Esophagus squamous epithelium (tissue), 4 donors: ENCODE data around the gene ROBO3.

Experiments used
- POLR2A ChIP-seq, 4 donors: fragments of 450-650 bp; IDR thresholded peaks; one replicate each; pipeline ENCODE4 v1.6.1; 2017; ENCODE audit warnings: antibody characterized with exemption in 4 of 4, mild to moderate bottlenecking in 4 of 4, moderate library complexity in 3 of 4
- TF ChIP-seq, protein P1 (sequence below), 6 experiments: fragments of 450-650 bp in 4 of 6; fragments of 200-600 bp in 2 of 6; sonication (generic) in 2 of 6; IDR thresholded peaks; one replicate each; pipeline ENCODE4 v1.5.1; 2016 to 2019; ENCODE audit warnings: antibody characterized with exemption in 6 of 6, mild to moderate bottlenecking in 4 of 6, moderate library complexity in 4 of 6

DNA sequence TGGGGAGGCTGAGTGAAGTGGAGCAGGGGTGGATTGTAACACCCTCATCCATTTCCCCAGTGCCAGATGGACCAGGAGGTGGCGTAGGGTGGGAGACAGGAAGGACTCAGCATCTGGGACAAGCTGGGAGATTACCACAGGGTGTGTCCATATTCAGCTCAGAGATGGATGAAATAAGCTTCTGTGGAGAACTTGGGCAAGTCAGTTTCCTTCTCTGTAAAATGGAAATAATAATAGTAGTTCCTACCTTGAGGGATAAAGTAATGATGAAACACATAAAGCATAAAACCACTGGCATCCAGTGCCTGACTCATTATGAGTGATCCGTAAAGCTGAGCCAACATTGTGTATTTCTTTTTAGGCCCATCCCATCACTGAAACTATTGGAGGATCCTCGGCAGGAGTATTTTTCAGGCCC lies 33.0 kb downstream of the ROBO3 start:
- TF ChIP-seq, protein P1, sequence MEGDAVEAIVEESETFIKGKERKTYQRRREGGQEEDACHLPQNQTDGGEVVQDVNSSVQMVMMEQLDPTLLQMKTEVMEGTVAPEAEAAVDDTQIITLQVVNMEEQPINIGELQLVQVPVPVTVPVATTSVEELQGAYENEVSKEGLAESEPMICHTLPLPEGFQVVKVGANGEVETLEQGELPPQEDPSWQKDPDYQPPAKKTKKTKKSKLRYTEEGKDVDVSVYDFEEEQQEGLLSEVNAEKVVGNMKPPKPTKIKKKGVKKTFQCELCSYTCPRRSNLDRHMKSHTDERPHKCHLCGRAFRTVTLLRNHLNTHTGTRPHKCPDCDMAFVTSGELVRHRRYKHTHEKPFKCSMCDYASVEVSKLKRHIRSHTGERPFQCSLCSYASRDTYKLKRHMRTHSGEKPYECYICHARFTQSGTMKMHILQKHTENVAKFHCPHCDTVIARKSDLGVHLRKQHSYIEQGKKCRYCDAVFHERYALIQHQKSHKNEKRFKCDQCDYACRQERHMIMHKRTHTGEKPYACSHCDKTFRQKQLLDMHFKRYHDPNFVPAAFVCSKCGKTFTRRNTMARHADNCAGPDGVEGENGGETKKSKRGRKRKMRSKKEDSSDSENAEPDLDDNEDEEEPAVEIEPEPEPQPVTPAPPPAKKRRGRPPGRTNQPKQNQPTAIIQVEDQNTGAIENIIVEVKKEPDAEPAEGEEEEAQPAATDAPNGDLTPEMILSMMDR (IDR thresholded peaks at IDR 0.05) = no peak
- no peak for TF ChIP-seq POLR2A (IDR thresholded peaks at IDR 0.05)
